Measurements from ENCODE around the gene ITPR2. TPM values are rescaled to one million over a fixed set of nuclear protein-coding genes. Genes with fewer than 3 reads are reported as not detected.

The ITPR2 gene
- total and polyA plus RNA-seq, 12 donors: 5.1 to 144 (median 66.4) TPM

- no peak for TF ChIP-seq CTCF (IDR thresholded peaks at IDR 0.05)
- DNase-seq: no peak
- Histone ChIP-seq H3K27me3 (no peaks in the 10 kb centered on the region), H3K27ac (no peak overlapping the region), H3K36me3 (replicated peaks in 1 of 2) (no peaks in the 10 kb centered on the region), H3K9me3 (replicated peaks in 1 of 3) (peaks cover 0 to 11% (median 0%) of the 10 kb centered on the region in 3 donors), H3K4me3 (no peak overlapping the region), H3K4me1 (replicated peaks in 1 of 2) (peaks cover 8 to 54% of the 10 kb centered on the region in 2 donors)
- WGBS, 4 donors: 27 to 70% (median 53%) methylated on average over 1 of the region's 1 CpG
- intact Hi-C loops (cut with DNase I): no loop called here
Observed at GRCh38 chr12:26735249-26735639, 97.8 kb downstream of the ITPR2 start.

- WGBS, 4 donors: 81 to 90% (median 86%) methylated on average over 8 of the region's 8 CpGs
- Histone ChIP-seq H3K4me1 (replicated peaks in 1 of 2) (peaks cover 8 to 48% of the 10 kb centered on the region in 2 donors), H3K4me3 (no peak overlapping the region), H3K27ac (peak overlapping the region in 1 of 5 donors; percentile 12), H3K27me3 (no peaks in the 10 kb centered on the region), H3K36me3 (replicated peaks in 1 of 2) (no peaks in the 10 kb centered on the region), H3K9me3 (replicated peaks in 1 of 3) (peaks cover 0 to 11% (median 0%) of the 10 kb centered on the region in 3 donors)
- TF ChIP-seq CTCF (IDR thresholded peaks at IDR 0.05) (no peak), POLR2A (IDR thresholded peaks at IDR 0.05) (no peak)
- DNase-seq: no peak
- intact Hi-C loops (cut with DNase I): no loop called here
Observed at GRCh38 chr12:26734510-26735248, 98.3 kb downstream of the ITPR2 start.

GRCh38 chr12:26732005-26732908 lies 100.7 kb downstream of the ITPR2 start:
- Histone ChIP-seq H3K27me3 (no peaks in the 10 kb centered on the region), H3K4me1 (replicated peaks in 1 of 2) (peaks cover 8 to 46% of the 10 kb centered on the region in 2 donors), H3K9me3 (replicated peaks in 1 of 3) (no peaks in the 10 kb centered on the region), H3K4me3 (no peak overlapping the region), H3K27ac (no peak overlapping the region), H3K36me3 (replicated peaks in 1 of 2) (no peaks in the 10 kb centered on the region)
- TF ChIP-seq POLR2A (IDR thresholded peaks at IDR 0.05): no peak
- no peak for TF ChIP-seq CTCF (IDR thresholded peaks at IDR 0.05)
- intact Hi-C loops (cut with DNase I): no loop called here
- no peak for DNase-seq
- 76 to 83% (median 80%) methylated on average over 6 of the region's 6 CpGs for WGBS, 4 donors

Data from adrenal gland (tissue), 12 donors.